Endothelial cell of umbilical vein (primary cell): ENCODE data around the gene GCAT. TPM values are rescaled to one million over a fixed set of nuclear protein-coding genes. Genes with fewer than 3 reads are reported as not detected.

Experiments used
- BruUV-seq: library from RNA; stranded (reverse); fragments of 400-500 nt; replicated peaks from 2 replicates; lab custom pipeline; 2021; lab: Mats Ljungman, UMichigan
- CTCF ChIA-PET: fragments of 300-600, 350-600 bp; sonication (Branson Sonifier 250); formaldehyde crosslinking; loops from one replicate; lab custom pipeline; 2021; ENCODE audit warnings: antibody characterized with exemption, inconsistent platforms; lab: Charles Lee
- POLR2A ChIA-PET: fragments of 300-600, 350-600 bp; sonication (Branson Sonifier 250); formaldehyde crosslinking; loops from one replicate; lab custom pipeline; 2021; ENCODE audit warnings: antibody characterized with exemption, inconsistent platforms; lab: Charles Lee
- DNase-seq: peaks from one replicate; pipeline ENCODE4 v3.0.0-alpha.2; 2011; ENCODE audit warnings: low read depth, low spot score
- FAIRE-seq: peaks from 2 replicates; lab custom pipeline; 2011; peaks lifted over from hg19 to GRCh38; lab: Jason Lieb, UNC
- H2AFZ ChIP-seq: 2 replicates; pipeline ENCODE4 v1.6.0; 2012; ENCODE audit warnings: low read depth, low read length, control low read depth, inconsistent platforms
- H3K27ac ChIP-seq: 2 replicates; pipeline ENCODE4 v1.5.1; 2011; ENCODE audit warnings: low read depth, mild to moderate bottlenecking, control low read depth, low read length, moderate library complexity; ENCODE audit not compliant: insufficient read depth
- H3K27me3 ChIP-seq, 2 experiments: 2 replicates each; pipeline versions ENCODE4 v1.6.0 to v1.6.1; 2011; ENCODE audit warnings: low read length in 2 of 2, mixed read lengths in 1 of 2; ENCODE audit not compliant: control insufficient read depth in 2 of 2, insufficient read depth in 2 of 2
- H3K36me3 ChIP-seq, 2 experiments: 2 replicates in 1 of 2; 3 replicates in 1 of 2; pipeline ENCODE4 v1.5.1; 2011; ENCODE audit warnings: low read length in 2 of 2, mild to moderate bottlenecking in 1 of 2, moderate library complexity in 1 of 2; ENCODE audit not compliant: control insufficient read depth in 2 of 2, insufficient read depth in 2 of 2; ENCODE audit errors: extremely low read depth in 1 of 2
- H3K4me1 ChIP-seq: 3 replicates; pipeline ENCODE4 v1.5.1; 2011; ENCODE audit warnings: mild to moderate bottlenecking, low read length; ENCODE audit not compliant: control insufficient read depth, insufficient read depth; ENCODE audit errors: extremely low read depth
- H3K4me2 ChIP-seq: 2 replicates; pipeline ENCODE4 v1.6.1; 2011; ENCODE audit warnings: low read length, control low read depth, mixed read lengths; ENCODE audit not compliant: insufficient read depth
- H3K4me3 ChIP-seq, 3 experiments: fragments of 200-600 bp in 1 of 3; sonication (generic), shearing (Covaris generic) in 1 of 3; replicated peaks in 1 of 3; 2 replicates each; pipeline ENCODE4 v1.5.1; 2011 to 2016; ENCODE audit warnings: control low read depth in 3 of 3, low read length in 3 of 3, mild to moderate bottlenecking in 2 of 3, inconsistent platforms in 1 of 3, low read depth in 1 of 3, moderate library complexity in 1 of 3; ENCODE audit not compliant: insufficient read depth in 1 of 3
- H3K79me2 ChIP-seq: 2 replicates; pipeline ENCODE4 v1.6.0; 2012; ENCODE audit warnings: low read length, inconsistent platforms; ENCODE audit not compliant: control insufficient read depth, insufficient read depth
- H3K9ac ChIP-seq: replicated peaks from 2 replicates; pipeline ENCODE3; 2011; ENCODE audit warnings: low read length, control low read depth; ENCODE audit not compliant: insufficient read depth; ENCODE audit errors: extremely low read depth
- H3K9me1 ChIP-seq: replicated peaks from 3 replicates; pipeline ENCODE4 v1.6.0; 2011; ENCODE audit warnings: mild to moderate bottlenecking, low read length; ENCODE audit not compliant: control insufficient read depth, insufficient read depth; ENCODE audit errors: extremely low read depth
- H3K9me3 ChIP-seq: replicated peaks from 2 replicates; pipeline ENCODE4 v1.5.1; 2012; ENCODE audit warnings: low read length, inconsistent platforms; ENCODE audit not compliant: control insufficient read depth, insufficient read depth
- H4K20me1 ChIP-seq: replicated peaks from 2 replicates; pipeline ENCODE3; 2011; ENCODE audit warnings: mild to moderate bottlenecking, low read length; ENCODE audit not compliant: control insufficient read depth, insufficient read depth; ENCODE audit errors: extremely low read depth
- EZH2 ChIP-seq: IDR thresholded peaks from 2 replicates; pipeline ENCODE4 v1.6.1; 2012; ENCODE audit warnings: borderline replicate concordance, low read depth, mild to moderate bottlenecking, moderate library complexity, low read length, inconsistent platforms; ENCODE audit not compliant: severe bottlenecking
- GATA2 ChIP-seq: IDR thresholded peaks from 2 replicates; pipeline ENCODE4 v1.7.0; 2011; ENCODE audit warnings: low read depth, mild to moderate bottlenecking, moderate library complexity, mixed read lengths, low read length; ENCODE audit not compliant: insufficient read length, insufficient read depth
- JUN ChIP-seq: IDR thresholded peaks from 2 replicates; pipeline ENCODE4 v1.6.1; 2011; ENCODE audit warnings: borderline replicate concordance, low read depth; ENCODE audit not compliant: insufficient read length, insufficient read depth
- MYC ChIP-seq: IDR thresholded peaks from one replicate; pipeline ENCODE4 v1.6.1; 2011; ENCODE audit warnings: mild to moderate bottlenecking, low read depth, low read length
- POLR2A ChIP-seq: IDR thresholded peaks from 2 replicates; pipeline ENCODE4 v1.6.1; 2012; ENCODE audit warnings: low read depth, mild to moderate bottlenecking, control low read depth, low read length
- POLR2AphosphoS5 ChIP-seq: IDR thresholded peaks from 2 replicates; pipeline ENCODE4 v1.6.1; 2012; ENCODE audit warnings: low read depth, mild to moderate bottlenecking, control low read depth, low read length, moderate library complexity; ENCODE audit not compliant: insufficient read depth
- dilution Hi-C: fragments of 300-500 bp; cut with MboI; formaldehyde crosslinking; loops from one replicate; pipeline ENCODE4 v1.15.0; 2019; ENCODE audit warnings: low sequenced_read_pairs; ENCODE audit not compliant: extremely low pct_ligation_motif_present
- intact Hi-C: fragments of 100-400 bp; cut with micrococcal nuclease; formaldehyde crosslinking; loops from one replicate; pipeline ENCODE4 v1.10.0; 2022
- polyA plus RNA-seq, 4 experiments: library from polyadenylated mRNA; depleted of rRNA in 3 of 4; stranded (reverse) in 3 of 4; unstranded in 1 of 4; fragments of >200 nt; gene quantifications; 2 replicates each; pipeline versions ENCODE4 v1.2.1 to v1.2.3, GENCODE V29; 2011 to 2012; ENCODE audit warnings: missing spikeins in 1 of 4
- total RNA-seq: library from RNA; stranded (reverse); gene quantifications from 2 replicates; pipeline ENCODE4 v1.2.3, GENCODE V29; 2021

GCAT gene
- total and polyA plus RNA-seq, 2 donors (not counting 3 experiments of a cell fraction or from before 2014, with no cell fraction given), result 19.7 TPM

DNA sequence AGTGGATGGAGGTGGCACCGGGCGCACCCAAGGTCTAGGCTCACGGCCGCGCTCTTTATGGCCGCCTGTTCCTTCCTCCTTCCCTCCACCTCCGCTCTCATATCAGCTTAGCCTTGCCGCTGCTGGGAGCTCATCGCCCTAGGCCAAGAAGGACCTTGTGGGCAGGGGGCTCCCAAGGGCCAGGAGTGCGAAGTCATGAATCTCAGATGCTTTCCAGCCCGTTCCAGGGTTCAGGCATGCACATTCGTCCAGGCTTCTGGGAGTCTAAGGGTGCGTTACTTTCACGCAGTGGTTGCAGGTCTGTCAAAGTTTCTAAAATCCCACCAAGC lies 11.3 kb downstream of the GCAT start:
- H4K20me1 ChIP-seq, result no peaks in the 10 kb centered on the region
- no peak overlapping the region for H3K4me3 ChIP-seq
- FAIRE-seq, result no peak
- H3K9me1 ChIP-seq, result no peaks in the 10 kb centered on the region
- peak overlapping the region; percentile 38 for H3K4me2 ChIP-seq
- no TSS peak for BruUV-seq
- H3K4me1 ChIP-seq, result peaks cover 9% of the 10 kb centered on the region
- no peak overlapping the region for H3K9ac ChIP-seq
- no peak for DNase-seq
- no peak overlapping the region for H3K27ac ChIP-seq
- ChIA-PET CTCF (interaction anchor here (1.2 to 5.9 kb wide), 12 partner anchors 8 to 146 kb away, joined by 4 to 223 read pairs (median 16); partner anchors contain the start of genes EIF3L, GCAT and MICALL1), POLR2A (no interaction called here)
- H3K9me3 ChIP-seq, result no peaks in the 10 kb centered on the region
- intact Hi-C loops, result loop anchor here (5.0 kb wide), 1 partner anchor 133 kb away; the partner anchor contains the start of genes C22orf23 and POLR2F
- H3K79me2 ChIP-seq, result no peaks in the 10 kb centered on the region
- TF ChIP-seq EZH2 (peak; percentile 35), POLR2A (no peak)
- H2AFZ ChIP-seq, result peak overlapping the region; percentile 85
- peaks cover 0 to 4% of the 10 kb centered on the region in 2 experiments for H3K36me3 ChIP-seq
- dilution Hi-C loops, result no loop called here
- peaks cover 2 to 3% of the 10 kb centered on the region in 2 experiments for H3K27me3 ChIP-seq

DNA sequence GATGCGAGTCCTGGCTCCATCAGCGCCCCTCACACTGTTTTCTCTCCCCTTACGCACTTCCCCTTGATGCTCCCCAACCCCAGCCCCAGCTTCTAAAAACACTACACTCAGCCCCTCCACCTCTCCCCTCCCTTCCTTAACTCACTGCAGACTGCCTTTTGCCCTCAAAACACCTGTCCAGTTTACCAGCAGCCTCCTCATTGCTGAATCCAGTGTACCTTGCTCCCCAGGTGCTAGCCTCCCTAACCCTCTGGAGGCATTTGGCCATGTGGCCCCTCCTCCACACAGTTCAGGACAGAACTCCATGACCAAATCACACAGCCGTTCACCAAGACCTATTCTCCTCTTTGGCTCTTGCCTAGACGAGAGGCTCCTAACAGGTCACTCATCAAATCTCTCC lies 12.6 kb downstream of the GCAT start:
- CTCF ChIA-PET, result interaction anchor here (0.9 to 5.9 kb wide), 5 partner anchors 7 to 146 kb away, joined by 3 to 223 read pairs (median 22); no protein-coding TSS in a partner anchor
- Histone ChIP-seq H3K36me3 (no peaks in the 10 kb centered on the region), H3K9me1 (no peaks in the 10 kb centered on the region), H3K27me3 (peaks cover 2 to 3% of the 10 kb centered on the region in 2 experiments), H3K4me2 (no peak overlapping the region), H3K79me2 (no peaks in the 10 kb centered on the region), H3K9ac (no peak overlapping the region), H3K9me3 (no peaks in the 10 kb centered on the region), H3K4me3 (no peak overlapping the region), H2AFZ (no peak overlapping the region), H4K20me1 (no peaks in the 10 kb centered on the region), H3K27ac (no peak overlapping the region), H3K4me1 (peaks cover 9% of the 10 kb centered on the region)
- intact Hi-C loops (no loop called here), dilution Hi-C loops (no loop called here)
- no peak for DNase-seq
- TF ChIP-seq POLR2A (no peak), POLR2AphosphoS5 (no peak), EZH2 (no peak), GATA2 (no peak), JUN (no peak), MYC (no peak)
- POLR2A ChIA-PET, result no interaction called here
- BruUV-seq, result no TSS peak
- FAIRE-seq, result no peak
